Stomach smooth muscle (tissue), 2 donors: ENCODE measurements around the gene SERPINB11.
"Not testable (repeated sequence)": the region's sequence is repeated elsewhere in the genome, so short reads cannot be mapped to it uniquely, and the experiment has no call there.

Source experiments
- H3K27ac ChIP-seq: one replicate; pipeline ENCODE4 v1.7.0; 2013; ENCODE audit warnings: mild to moderate bottlenecking, low read length, inconsistent platforms
- H3K27me3 ChIP-seq, 2 donors: one replicate each; pipeline ENCODE4 v1.7.0; 2013; ENCODE audit warnings: low read length in 2 of 2; ENCODE audit not compliant: insufficient read depth in 2 of 2, control insufficient read depth in 1 of 2
- H3K36me3 ChIP-seq, 2 donors: one replicate each; pipeline ENCODE4 v1.7.0; 2013; ENCODE audit warnings: low read length in 2 of 2; ENCODE audit not compliant: control insufficient read depth in 2 of 2, insufficient read depth in 2 of 2
- H3K4me1 ChIP-seq: one replicate; pipeline ENCODE4 v1.7.0; 2013; ENCODE audit warnings: low read length; ENCODE audit not compliant: control insufficient read depth, insufficient read depth
- H3K4me3 ChIP-seq, 2 donors: one replicate each; pipeline ENCODE4 v1.7.0; 2013; ENCODE audit warnings: low read length in 2 of 2
- H3K9ac ChIP-seq, 2 donors: one replicate each; pipeline ENCODE4 v1.7.0; 2013; ENCODE audit warnings: low read length in 2 of 2, mild to moderate bottlenecking in 1 of 2
- H3K9me3 ChIP-seq, 2 donors: one replicate each; pipeline ENCODE4 v1.7.0; 2013; ENCODE audit warnings: low read length in 2 of 2; ENCODE audit not compliant: control insufficient read depth in 2 of 2
- donor health status: healthy.
- donor health status: Pancreatic carcinoma.

SERPINB11 gene

DNA sequence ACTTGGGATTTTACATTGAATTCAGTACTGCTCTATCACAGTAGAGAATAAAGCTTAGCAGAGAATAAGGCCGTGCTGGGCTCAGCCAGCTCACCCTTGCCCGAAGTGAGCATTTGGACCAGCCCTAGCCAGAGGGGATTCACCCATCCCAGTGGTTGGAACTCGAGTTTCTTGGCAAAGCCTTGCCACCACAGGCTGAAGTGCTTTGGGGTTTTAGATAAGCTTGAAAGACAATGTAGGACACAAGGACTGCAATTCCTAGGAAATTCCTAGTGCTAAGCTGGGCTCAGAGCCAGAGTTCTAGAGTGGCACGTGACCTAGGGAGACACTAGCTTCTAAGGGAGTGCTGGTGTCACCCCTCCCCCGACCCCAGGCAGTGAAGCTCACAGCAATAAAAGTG lies 28.0 kb downstream of the SERPINB11 start:
- Histone ChIP-seq H3K9ac (no peak overlapping the region), H3K4me3 (no peak overlapping the region), H3K27me3 (no peaks in the 10 kb centered on the region), H3K27ac (no peak overlapping the region), H3K9me3 (peaks cover 0 to 3% of the 10 kb centered on the region in 2 donors), H3K4me1 (no peaks in the 10 kb centered on the region), H3K36me3 (no peaks in the 10 kb centered on the region)

DNA sequence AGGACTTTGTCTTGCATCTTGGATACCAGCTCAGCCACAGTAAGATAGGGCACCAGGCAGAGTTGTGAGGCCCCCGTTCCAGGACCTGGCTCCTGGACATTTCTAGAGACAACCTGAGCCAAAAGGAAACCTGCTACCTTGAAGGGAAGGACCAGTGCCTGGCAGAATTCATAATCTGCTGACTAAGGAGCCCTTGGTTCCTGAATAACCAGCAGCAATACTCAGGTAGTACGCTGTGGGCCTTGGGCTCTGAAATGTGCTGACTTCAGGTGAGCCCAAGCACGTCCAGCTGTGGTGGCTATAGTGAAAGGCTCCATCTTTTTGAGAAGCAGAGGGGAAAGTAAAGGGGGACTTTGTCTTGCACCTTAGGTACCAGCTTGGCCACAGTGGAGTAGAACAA lies 28.5 kb downstream of the SERPINB11 start:
- H3K4me1 ChIP-seq = no peaks in the 10 kb centered on the region
- peaks cover 0 to 3% of the 10 kb centered on the region in 2 donors for H3K9me3 ChIP-seq
- no peak overlapping the region for H3K4me3 ChIP-seq
- H3K27ac ChIP-seq = no peak overlapping the region
- no peaks in the 10 kb centered on the region for H3K27me3 ChIP-seq
- no peak overlapping the region for H3K9ac ChIP-seq
- no peaks in the 10 kb centered on the region for H3K36me3 ChIP-seq

DNA sequence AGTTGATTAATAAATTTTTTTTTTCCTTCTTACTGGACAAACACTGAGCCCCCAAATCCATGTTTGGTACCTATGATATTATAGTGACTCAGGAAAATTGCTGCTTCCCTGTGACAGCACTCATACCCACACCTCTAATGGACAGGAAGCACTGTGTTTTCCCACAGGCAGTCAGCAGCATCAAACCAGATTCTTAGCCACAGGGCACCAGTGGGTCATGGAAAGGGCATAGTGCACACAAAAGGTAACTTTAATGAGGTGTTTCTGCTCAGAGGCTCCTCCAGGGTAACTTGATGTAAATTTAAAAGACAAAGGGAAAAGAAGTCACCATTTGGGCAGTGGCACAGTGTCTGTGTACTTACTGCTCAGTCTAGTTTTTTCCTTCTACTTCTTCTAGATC lies 34.1 kb downstream of the SERPINB11 start:
- H3K9me3 ChIP-seq = peaks cover 0 to 2% of the 10 kb centered on the region in 2 donors
- no peak overlapping the region for H3K9ac ChIP-seq
- H3K4me1 ChIP-seq = no peaks in the 10 kb centered on the region
- H3K36me3 ChIP-seq = no peaks in the 10 kb centered on the region
- no peaks in the 10 kb centered on the region for H3K27me3 ChIP-seq
- H3K27ac ChIP-seq = no peak overlapping the region
- no peak overlapping the region for H3K4me3 ChIP-seq

DNA sequence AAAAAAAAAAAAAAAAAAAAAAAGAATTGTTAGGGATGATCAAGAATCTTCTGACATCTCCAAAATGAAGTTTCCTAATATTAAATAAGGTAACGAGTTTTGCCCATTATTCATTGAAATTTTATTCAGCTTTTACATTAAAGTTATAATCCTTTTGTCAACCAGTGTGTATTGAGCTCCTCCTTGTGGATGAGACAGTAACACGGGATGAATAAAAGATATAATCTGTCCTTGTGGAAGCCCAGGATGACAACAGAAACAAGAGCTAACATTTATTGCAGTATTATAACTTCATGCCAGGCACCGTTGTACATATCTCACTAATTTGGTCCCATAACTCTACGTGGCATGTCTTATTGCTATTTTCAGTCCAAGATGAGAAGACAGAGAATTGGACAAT lies 39.0 kb downstream of the SERPINB11 start:
- no peaks in the 10 kb centered on the region for H3K36me3 ChIP-seq
- no peak overlapping the region for H3K9ac ChIP-seq
- no peaks in the 10 kb centered on the region for H3K27me3 ChIP-seq
- peaks cover 0 to 2% of the 10 kb centered on the region in 2 donors for H3K9me3 ChIP-seq
- no peak overlapping the region for H3K27ac ChIP-seq
- no peaks in the 10 kb centered on the region for H3K4me1 ChIP-seq
- no peak overlapping the region for H3K4me3 ChIP-seq

DNA sequence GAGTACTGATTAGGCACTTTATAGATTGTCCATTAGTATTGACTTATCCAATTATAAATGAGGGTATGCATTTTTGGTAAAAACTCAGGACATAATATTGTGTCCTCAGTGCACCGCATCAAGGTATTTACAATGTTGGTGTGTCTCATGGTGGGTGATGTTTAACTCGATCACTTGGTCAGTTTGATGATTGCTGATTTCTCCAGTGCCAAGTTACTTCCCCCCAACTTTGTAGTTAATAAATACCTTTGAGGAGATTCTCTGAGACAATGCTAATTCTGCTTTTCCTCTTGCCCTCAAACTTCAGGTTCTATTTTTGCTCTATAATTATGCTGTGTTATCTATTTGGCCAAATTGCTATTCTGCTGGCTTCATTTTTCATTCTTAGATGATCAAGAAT lies 44.2 kb downstream of the SERPINB11 start:
- H3K9me3 ChIP-seq = no peaks in the 10 kb centered on the region
- H3K36me3 ChIP-seq = no peaks in the 10 kb centered on the region
- no peak overlapping the region for H3K27ac ChIP-seq
- H3K27me3 ChIP-seq = no peaks in the 10 kb centered on the region
- no peak overlapping the region for H3K4me3 ChIP-seq
- H3K4me1 ChIP-seq = no peaks in the 10 kb centered on the region
- H3K9ac ChIP-seq = no peak overlapping the region

DNA sequence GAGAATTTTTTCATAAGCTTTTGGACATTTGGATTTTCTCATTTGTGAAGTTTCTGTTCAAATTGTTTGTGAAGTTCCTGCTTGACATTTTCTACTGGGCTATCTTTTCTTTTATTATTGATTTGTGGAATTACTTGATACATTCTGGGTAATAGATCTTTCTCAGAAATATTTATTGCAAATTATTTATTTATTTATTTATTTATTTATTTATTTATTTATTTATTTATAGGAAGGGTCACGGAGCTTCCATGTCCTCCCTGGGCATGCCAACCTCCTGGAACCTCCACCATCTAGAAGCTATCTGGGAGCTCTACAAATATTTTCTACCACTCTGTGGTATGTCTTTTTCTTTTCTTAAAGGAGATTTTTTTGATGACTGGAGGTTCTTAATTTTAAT lies 46.7 kb downstream of the SERPINB11 start:
- Histone ChIP-seq H3K27ac (no peak overlapping the region), H3K4me1 (no peaks in the 10 kb centered on the region), H3K27me3 (no peaks in the 10 kb centered on the region), H3K9ac (no peak overlapping the region), H3K9me3 (no peaks in the 10 kb centered on the region), H3K4me3 (no peak overlapping the region), H3K36me3 (no peaks in the 10 kb centered on the region)

DNA sequence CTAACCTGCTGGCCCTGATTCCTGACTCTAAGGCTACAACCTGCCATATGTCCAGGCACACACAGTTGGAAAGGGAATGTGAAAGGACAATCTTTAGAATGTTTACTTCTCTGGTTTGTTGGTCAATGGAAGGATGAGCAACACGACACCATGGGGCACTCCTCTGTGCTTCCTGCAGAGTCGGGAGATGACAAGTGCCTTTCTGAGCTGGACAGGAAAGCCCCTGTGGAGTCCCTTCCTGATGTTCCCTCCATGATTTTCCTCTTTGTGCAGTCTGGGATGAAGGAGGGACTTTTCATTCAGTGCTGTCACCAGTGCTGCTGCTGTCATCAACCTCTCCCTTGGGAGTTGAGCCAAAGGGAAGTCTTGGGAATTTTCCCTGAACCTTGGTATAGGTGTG lies 49.9 kb downstream of the SERPINB11 start:
- no peak overlapping the region for H3K27ac ChIP-seq
- H3K4me1 ChIP-seq = no peaks in the 10 kb centered on the region
- H3K27me3 ChIP-seq = no peaks in the 10 kb centered on the region
- no peak overlapping the region for H3K4me3 ChIP-seq
- no peaks in the 10 kb centered on the region for H3K9me3 ChIP-seq
- H3K9ac ChIP-seq = no peak overlapping the region
- H3K36me3 ChIP-seq = no peaks in the 10 kb centered on the region

DNA sequence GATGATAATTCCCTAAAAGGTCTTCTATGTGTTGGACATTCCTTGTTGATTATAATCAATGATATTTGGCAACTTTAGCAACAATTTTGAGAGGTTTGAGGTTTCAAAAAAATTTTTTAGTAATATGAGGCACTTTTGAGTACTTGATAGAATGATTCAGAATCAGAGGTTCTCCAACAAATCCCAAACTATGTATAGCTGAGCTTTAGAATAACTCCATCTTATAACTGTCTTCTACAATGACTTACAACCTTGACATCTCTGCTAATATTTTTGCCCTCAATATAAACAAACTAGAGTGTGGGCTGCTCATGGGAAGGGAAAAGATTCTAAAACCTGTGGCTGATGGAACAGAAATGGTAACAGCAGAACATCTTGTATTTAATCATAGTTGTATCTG lies 50.9 kb downstream of the SERPINB11 start:
- Histone ChIP-seq H3K4me1 (no peaks in the 10 kb centered on the region), H3K36me3 (no peaks in the 10 kb centered on the region), H3K27me3 (no peaks in the 10 kb centered on the region), H3K27ac (no peak overlapping the region), H3K9ac (no peak overlapping the region), H3K9me3 (peaks cover 0 to 1% of the 10 kb centered on the region in 2 donors), H3K4me3 (no peak overlapping the region)

DNA sequence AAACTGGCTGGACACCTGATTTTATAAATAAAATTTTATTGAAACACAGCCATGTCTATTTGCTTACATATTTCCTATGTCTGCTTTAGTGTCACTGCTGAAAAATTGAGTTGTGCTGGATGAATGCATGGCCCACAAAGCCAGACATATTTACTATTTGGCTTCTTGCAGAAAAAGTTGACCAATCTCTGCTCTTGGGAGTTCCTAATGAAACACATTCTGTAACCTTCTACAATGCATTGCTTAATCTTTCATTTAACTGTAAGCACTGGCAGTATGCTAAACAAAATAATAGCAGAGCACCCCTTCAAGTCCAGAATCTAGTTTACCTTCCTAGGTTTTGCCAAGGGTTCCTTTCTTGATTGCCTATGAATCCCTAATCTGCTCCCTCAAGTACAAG lies 54.8 kb downstream of the SERPINB11 start:
- H3K27ac ChIP-seq = no peak overlapping the region
- H3K27me3 ChIP-seq = no peaks in the 10 kb centered on the region
- no peaks in the 10 kb centered on the region for H3K4me1 ChIP-seq
- H3K36me3 ChIP-seq = no peaks in the 10 kb centered on the region
- peaks cover 2 to 3% of the 10 kb centered on the region in 2 donors for H3K9me3 ChIP-seq
- no peak overlapping the region for H3K4me3 ChIP-seq
- H3K9ac ChIP-seq = no peak overlapping the region

DNA sequence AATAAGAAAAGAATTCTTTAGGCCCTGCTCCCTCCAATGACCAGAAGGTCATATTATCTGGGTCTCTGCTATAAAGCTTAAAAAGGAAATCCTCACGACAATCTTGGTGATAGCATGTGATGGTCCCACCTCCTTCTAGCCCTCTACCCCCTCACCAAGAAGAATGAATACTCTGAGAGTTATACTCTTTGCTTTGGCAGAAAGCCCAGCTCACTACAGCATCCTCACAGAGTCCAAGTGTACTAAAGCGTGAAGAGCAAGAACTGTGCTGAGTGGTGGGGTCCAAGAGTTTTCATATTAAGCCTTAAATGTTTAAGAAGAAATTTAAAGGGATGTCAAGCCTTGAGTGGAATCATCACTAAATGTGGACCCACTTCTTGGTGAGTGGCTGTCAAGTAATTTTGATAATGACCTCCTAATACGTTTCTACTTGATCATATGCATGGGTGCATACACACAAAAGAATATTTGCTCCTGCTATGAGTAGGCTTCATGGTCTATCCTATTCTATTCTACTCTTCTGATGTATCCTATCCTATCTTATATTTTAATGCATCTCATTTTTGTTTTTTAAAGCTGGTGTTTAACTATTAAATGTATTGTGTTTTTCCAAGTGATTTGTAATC lies 56.0 kb downstream of the SERPINB11 start:
- no peaks in the 10 kb centered on the region for H3K36me3 ChIP-seq
- H3K4me1 ChIP-seq = no peaks in the 10 kb centered on the region
- H3K9me3 ChIP-seq = peaks cover 2 to 3% of the 10 kb centered on the region in 2 donors
- H3K27me3 ChIP-seq = no peaks in the 10 kb centered on the region
- H3K4me3 ChIP-seq = no peak overlapping the region
- no peak overlapping the region for H3K9ac ChIP-seq
- no peak overlapping the region for H3K27ac ChIP-seq

DNA sequence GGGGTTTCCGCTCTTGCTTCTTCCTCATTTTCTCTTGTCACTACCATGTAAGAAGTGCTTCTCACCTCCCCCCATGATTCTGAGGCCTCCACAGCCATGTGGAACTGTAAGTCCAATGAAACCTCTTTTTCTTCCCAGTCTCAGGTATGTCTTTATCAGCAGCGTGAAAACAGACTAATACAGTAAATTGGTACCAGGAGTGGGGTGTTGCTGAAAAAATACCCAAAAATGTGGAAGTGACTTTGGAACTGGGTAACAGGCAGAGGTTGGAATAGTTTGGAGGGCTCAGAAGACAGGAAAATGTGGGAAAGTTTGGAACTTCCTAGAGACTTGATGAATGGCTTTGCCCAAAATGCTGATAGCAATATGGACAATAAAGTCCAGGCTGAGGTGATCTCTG lies 57.0 kb downstream of the SERPINB11 start:
- not testable (repeated sequence) for H3K9me3 ChIP-seq, H3K4me1 ChIP-seq, H3K9ac ChIP-seq

More for the DNA sequence above, 57.0 kb downstream of the SERPINB11 start:
- H3K27me3 ChIP-seq, H3K27ac ChIP-seq, H3K36me3 ChIP-seq, H3K4me3 ChIP-seq: not testable (repeated sequence)
